Lower leg skin (tissue), 4 donors: Measurements from ENCODE around the gene CHRNA10. TPM values are rescaled to one million over a fixed set of nuclear protein-coding genes. Genes with fewer than 3 reads are reported as not detected.

Experiments
- DNase-seq, 2 donors: peaks; one replicate each; pipeline ENCODE4 v3.0.0-alpha.2; 2019; ENCODE audit warnings: low spot score in 2 of 2
- H3K4me3 ChIP-seq: fragments of 200-600 bp; sonication (generic); 2 replicates; pipeline ENCODE4 v1.5.1; 2017; ENCODE audit warnings: mild to moderate bottlenecking, low read depth; ENCODE audit not compliant: poor library complexity, severe bottlenecking
- POLR2A ChIP-seq, 2 donors: fragments of 450-650 bp; IDR thresholded peaks; one replicate each; pipeline ENCODE4 v1.6.1; 2016 to 2017; ENCODE audit warnings: antibody characterized with exemption in 2 of 2, mild to moderate bottlenecking in 1 of 2, moderate library complexity in 1 of 2
- WGBS, 2 donors: methylation state at CpG; one replicate each; pipeline ENCODE4 v1.1.5; 2018; 5-methylcytosine and 5-hydroxymethylcytosine counted together
- intact Hi-C: fragments of 100-400 bp; cut with DNase I; formaldehyde crosslinking; loops from one replicate; pipeline ENCODE4 v1.15.0; 2023; ENCODE audit warnings: low total_unique reads
- total RNA-seq, 4 donors: library from RNA; depleted of rRNA; stranded (reverse); fragments of >200 nt; gene quantifications; one replicate each; pipeline ENCODE4 v1.1.0, GENCODE V29; 2016
- TF ChIP-seq, protein P1 (sequence below), 3 donors: fragments of 450-650 bp; IDR thresholded peaks; one replicate each; pipeline ENCODE4 v1.5.1; 2016; ENCODE audit warnings: antibody characterized with exemption in 3 of 3, mild to moderate bottlenecking in 3 of 3, moderate library complexity in 2 of 3

CHRNA10 gene
- total RNA-seq, 4 donors from 2014 or later = 1.1 TPM; not detected in 3

DNA sequence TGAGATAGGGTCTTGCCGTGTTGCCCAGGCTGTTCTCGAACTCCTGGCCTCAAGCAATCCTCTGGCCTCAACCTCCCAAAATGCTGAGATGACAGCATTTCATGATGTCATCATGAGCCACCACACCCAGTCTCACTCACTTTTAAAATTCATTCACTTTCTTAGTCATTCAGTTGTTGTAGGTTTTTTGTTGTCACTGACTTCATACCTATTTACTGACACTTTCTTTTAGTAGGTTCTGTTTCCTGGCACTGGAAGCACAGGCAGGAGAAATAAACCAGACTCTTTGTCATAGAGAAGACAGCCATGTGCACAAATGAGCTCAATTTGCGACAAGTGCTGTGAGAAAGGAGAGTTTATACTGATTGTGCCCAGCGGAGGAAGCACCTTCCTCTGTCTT, 39.9 kb downstream of the CHRNA10 start:
- TF ChIP-seq, protein P1, sequence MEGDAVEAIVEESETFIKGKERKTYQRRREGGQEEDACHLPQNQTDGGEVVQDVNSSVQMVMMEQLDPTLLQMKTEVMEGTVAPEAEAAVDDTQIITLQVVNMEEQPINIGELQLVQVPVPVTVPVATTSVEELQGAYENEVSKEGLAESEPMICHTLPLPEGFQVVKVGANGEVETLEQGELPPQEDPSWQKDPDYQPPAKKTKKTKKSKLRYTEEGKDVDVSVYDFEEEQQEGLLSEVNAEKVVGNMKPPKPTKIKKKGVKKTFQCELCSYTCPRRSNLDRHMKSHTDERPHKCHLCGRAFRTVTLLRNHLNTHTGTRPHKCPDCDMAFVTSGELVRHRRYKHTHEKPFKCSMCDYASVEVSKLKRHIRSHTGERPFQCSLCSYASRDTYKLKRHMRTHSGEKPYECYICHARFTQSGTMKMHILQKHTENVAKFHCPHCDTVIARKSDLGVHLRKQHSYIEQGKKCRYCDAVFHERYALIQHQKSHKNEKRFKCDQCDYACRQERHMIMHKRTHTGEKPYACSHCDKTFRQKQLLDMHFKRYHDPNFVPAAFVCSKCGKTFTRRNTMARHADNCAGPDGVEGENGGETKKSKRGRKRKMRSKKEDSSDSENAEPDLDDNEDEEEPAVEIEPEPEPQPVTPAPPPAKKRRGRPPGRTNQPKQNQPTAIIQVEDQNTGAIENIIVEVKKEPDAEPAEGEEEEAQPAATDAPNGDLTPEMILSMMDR (IDR thresholded peaks at IDR 0.05) = no peak
- TF ChIP-seq POLR2A (IDR thresholded peaks at IDR 0.05) = no peak
- WGBS, 2 donors = 91 to 93% methylated on average over 4 of the region's 4 CpGs
- H3K4me3 ChIP-seq = no peak overlapping the region
- intact Hi-C loops = no loop called here
- DNase-seq = no peak

DNA sequence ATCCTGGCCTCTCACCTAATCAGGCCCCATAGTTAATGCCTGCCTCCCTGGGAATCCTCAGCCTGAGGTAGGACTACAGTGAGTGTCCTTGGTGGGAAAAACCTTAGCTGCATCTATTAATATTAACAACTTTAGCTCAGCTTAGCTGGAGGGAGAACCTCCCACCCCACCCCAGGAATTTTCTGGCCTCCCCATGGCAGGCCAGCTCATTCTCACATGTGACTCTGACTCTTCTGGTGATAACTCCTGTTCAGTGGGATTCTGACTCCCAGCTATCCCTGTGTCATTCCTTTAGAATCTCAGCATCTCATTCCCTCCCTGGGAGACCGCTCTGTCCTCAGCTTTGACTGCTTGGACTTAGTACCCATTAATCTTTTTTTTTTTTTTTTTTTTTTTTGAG, 43.9 kb downstream of the CHRNA10 start:
- DNase-seq = no peak
- WGBS, 2 donors = 95 to 100% methylated on average over 1 of the region's 1 CpG
- intact Hi-C loops = no loop called here
- no peak for TF ChIP-seq POLR2A (IDR thresholded peaks at IDR 0.05)
- TF ChIP-seq, protein P1 (IDR thresholded peaks at IDR 0.05) = no peak
- no peak overlapping the region for H3K4me3 ChIP-seq

DNA sequence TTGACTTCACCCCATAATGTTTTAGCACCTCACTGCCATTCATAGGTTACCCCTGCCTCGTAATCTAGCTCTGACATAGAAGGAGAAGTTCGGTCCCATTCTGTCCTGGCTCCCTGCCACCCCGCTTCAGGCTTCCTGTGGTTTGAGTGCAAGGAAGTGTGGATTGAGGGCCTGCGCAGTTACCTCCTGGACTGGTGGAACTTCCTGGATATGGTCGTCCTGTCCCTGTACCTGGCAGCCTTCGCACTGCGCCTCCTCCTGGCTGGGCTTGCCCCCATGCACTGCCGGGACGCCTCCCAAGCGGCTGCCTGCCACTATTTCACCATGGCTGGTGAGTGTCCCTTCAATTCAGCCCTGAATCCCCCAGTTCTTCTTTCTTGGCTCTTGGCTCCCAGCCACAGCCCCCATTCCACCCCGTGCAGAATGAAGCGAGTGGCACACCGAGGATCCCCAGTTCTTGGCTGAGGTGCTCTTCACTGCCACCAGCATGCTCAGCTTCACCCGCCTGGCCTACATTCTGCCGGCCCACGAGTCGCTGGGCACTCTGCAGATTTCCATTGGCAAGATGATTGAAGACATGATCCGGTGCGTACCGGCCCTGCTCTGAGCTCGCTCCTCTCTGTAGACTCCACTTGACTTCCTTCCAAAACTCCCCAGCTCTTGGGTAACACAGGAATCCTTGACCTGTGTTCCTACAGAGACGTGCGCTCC, 44.8 kb downstream of the CHRNA10 start:
- DNase-seq = peak; percentile 38 to 89
- intact Hi-C loops = no loop called here
- no peak for TF ChIP-seq POLR2A (IDR thresholded peaks at IDR 0.05)
- TF ChIP-seq, protein P1 (IDR thresholded peaks at IDR 0.05) = no peak
- no peak overlapping the region for H3K4me3 ChIP-seq
- 85 to 87% methylated on average over 23 of the region's 23 CpGs for WGBS, 2 donors

DNA sequence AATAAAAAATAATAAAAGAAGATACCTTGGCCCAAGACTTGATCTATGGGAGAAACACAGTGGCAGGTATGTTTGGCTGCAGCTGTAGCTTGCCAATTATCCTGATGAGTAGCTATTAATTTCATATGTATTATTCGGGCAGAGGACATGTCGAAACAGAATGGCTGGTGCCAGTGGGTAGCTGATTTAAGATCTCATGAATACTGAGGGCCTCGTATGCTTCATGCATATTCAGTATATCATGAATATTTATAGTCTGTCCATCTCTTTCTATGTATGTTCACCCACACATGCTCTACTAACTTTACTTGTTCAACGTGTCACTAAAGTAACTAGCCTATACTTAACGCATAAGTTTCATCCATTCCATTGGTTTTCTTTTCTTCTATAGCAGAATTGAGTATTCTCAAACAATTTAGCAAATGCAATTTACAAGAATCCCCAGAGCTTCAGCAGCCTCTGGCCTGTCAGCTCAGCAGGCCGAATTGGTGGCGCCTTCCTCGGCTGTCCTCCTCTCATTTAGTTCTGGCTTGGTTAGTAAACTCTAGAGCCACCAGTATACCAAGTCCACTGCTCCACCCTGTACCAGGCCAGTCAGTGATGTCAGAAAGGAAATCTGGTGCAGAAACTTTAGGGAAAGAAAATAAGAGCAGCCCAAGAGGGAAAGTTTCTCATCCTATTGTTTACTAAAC, 47.3 kb downstream of the CHRNA10 start:
- 47 to 50% methylated on average over 8 of the region's 8 CpGs for WGBS, 2 donors
- no peak for DNase-seq
- H3K4me3 ChIP-seq = no peak overlapping the region
- intact Hi-C loops = no loop called here
- TF ChIP-seq, protein P1 (IDR thresholded peaks at IDR 0.05) = no peak

DNA sequence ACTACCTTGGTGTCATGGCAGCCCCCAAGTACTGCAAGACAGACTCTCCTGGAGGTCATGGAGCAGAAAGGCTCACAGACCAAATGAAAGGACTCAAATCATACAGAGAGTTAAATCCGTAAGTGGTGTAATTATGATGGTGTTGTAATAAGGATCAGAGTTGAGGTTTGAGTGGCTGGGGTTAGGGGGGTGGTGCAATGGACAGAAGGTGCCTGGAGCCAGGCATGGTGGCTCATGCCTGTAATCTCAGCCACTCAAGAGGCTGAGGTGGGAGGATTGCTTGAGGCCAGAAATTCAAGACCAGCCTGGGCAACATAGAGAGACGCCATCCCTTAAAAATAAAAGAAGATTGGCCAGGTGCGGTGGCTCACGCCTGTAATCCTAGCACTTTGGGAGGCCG, 48.1 kb downstream of the CHRNA10 start:
- TF ChIP-seq, protein P1 (IDR thresholded peaks at IDR 0.05) = no peak
- no peak for TF ChIP-seq POLR2A (IDR thresholded peaks at IDR 0.05)
- 91 to 92% methylated on average over 5 of the region's 5 CpGs for WGBS, 2 donors
- intact Hi-C loops = no loop called here
- no peak overlapping the region for H3K4me3 ChIP-seq
- no peak for DNase-seq
